NCI-H2029 treated with DMSO at 0.1 percent for 48 hours (cell line): ENCODE data around the gene TDP2.

Experiments
- DNase-seq: peaks from one replicate; lab custom pipeline; 2025; lab: John Stamatoyannopoulos, UW

Gene TDP2, protein sequence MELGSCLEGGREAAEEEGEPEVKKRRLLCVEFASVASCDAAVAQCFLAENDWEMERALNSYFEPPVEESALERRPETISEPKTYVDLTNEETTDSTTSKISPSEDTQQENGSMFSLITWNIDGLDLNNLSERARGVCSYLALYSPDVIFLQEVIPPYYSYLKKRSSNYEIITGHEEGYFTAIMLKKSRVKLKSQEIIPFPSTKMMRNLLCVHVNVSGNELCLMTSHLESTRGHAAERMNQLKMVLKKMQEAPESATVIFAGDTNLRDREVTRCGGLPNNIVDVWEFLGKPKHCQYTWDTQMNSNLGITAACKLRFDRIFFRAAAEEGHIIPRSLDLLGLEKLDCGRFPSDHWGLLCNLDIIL

DNA sequence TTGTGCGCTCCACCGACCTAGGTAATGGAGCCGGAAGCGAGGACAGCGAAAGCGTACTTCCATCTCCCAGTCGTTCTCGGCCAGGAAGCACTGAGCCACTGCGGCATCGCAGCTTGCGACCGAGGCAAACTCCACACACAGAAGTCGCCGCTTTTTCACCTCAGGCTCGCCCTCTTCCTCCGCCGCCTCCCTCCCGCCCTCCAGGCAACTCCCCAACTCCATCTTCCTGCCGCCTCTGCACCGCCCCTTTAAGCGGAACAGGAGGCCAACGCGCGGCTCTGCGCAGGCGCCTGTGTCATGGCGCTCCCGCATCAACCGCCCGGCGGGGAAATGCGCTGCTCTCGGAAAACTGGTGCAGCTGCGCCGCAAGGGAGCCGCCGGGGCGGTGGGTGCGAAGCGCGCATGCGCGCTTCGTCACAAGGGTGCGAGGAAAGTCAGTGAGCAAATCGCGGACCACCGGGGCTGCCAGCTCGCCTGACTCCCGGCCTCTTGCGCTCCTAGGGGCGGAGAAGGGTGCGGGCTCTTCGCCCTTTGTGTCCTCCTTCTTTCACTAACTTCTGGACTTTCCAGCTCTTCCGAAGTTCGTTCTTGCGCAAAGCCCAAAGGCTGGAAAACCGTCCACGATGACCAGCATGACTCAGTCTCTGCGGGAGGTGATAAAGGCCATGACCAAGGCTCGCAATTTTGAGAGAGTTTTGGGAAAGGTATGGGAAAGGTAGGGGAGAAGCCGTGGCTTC lies at the start of gene TDP2, which contains the start of gene ACOT13:
Gene TDP2 (minus strand): TSS at position 259 of the 737 bp plus-strand sequence. CDS start 37 bp downstream, at position 222.
Gene ACOT13 (plus strand): TSS at position 437 of the 737 bp plus-strand sequence. CDS start 187 bp downstream, at position 624.
- peak; percentile 89 for DNase-seq

DNA sequence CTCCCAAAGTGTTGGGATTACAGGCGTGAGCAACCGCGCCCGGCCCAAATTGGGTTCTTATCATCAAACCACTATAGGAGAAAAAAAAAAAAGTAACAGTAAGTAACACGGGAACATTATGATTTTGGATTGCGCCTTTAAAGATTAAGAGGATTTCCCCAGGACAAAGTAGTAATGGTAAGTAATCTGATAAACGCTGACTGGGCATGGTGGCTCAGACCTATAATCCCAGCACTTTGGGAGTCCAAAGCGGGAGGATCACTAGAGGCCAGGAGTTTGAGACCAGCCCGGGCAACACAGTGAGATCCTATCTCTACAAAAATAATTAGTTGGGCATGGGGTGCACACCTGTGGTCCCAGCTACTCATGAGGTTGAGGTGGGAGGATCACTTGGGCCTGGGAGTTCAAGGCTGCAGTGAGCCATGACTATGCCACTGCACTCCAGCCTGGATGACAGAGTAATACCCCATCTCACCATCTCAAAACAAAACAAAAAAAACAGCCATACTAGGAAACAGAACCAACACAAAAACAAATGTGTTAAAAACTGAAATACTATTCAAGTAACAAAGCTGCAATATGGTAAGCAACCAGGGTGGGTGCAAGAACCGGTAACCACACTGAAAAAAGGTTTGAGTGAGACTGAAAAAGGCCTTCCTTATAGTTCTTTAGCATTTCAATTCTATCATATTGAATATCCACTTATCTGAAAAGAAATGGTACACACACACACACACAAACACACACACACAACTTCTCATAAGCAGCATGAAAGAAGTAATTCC lies 44.0 kb upstream of the TDP2 start:
- DNase-seq = no peak

DNA sequence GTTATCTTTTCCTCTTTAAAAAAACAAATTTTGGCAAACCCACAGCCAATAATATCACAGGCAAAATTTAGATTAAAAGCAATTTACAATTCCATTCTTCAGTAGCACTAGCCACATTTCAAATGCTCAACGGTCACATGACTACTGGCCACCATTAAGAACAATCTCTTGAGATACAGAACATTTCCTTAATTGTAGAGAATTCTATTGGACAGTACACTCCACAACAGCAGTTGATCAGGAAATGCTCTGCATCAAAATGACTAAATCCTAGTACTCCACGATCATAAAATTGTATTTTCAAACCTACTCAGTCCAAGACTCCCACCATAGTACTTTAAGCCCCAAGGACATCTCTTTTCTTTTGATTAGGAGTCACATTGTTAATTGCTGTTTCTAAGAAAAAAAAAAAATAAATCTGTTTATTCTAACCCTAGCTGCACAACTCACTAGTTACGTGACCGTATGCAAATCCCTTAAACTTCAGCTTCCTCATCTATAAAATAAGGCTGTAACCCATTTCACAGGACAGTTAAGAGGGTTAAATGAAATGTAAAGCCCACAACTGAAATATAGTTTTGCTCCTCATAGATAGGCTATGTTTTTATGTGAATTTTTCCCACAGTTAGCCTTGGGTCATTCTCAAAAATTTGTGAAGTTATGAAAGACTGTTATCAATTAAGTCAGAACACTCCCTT lies 42.5 kb upstream of the TDP2 start:
- DNase-seq = no peak

DNA sequence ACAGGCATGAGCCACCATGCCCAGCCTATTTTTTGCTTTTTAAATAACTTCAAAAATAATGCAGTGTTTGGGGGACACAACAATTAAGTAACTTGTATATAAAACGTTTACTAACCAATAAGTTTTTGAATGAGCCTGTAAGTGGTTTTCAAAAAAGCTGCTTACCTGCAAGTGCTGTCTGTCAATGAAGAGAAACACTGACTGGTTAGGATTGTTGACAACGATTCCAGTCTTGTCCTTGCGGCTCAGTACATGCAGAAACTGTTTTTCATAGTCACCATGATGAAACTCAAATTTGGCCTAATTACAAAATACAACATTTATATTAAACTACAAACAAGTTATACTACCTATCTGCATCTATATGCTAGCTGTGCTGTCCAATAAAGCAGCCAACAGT lies 41.9 kb upstream of the TDP2 start:
- DNase-seq = no peak

DNA sequence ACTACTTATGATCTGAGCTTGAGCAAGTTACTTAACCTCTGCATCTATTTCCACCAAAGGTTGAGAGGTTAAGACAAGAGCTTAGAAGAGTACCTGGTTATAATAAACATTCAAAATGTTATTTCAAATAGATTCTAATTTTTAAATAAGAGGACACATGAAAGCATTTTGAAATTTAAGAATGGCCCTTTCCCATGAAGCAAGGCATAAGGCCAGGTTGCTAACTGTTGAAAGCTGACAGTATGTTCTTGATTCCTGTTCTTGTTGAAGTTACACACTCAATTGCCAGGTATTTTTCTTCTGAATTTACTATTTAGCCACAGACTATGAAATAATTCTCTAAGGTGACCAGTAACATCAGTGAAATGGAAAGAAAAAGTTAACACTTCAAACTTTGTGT lies 37.8 kb upstream of the TDP2 start:
- no peak for DNase-seq

DNA sequence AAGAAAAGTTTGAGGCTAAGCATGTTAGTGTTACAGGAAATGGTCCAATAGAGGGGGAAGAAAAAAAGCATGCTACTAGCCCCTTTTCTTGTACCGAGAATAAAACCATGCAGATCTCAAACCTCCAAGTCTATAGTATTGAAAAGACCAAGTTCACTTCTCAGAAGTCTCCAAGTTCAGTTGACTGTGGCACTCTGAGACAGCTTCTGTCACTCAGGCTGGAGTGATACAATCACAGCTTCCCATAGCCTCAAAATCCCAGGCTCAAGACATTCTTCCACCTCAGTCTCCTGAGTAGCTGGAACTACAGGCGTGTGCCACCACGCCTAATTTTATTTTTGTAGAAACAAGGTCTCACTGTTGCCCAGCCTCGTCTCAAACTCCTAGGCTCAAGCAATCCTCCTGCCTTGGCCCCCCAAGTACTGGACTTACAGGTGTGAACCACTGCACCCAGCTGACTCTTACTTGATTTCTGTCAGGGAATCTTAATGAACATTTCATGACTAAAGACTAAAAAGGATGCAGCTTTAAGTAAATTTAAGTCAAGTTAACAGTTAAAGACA lies 36.1 kb upstream of the TDP2 start:
- DNase-seq = no peak

DNA sequence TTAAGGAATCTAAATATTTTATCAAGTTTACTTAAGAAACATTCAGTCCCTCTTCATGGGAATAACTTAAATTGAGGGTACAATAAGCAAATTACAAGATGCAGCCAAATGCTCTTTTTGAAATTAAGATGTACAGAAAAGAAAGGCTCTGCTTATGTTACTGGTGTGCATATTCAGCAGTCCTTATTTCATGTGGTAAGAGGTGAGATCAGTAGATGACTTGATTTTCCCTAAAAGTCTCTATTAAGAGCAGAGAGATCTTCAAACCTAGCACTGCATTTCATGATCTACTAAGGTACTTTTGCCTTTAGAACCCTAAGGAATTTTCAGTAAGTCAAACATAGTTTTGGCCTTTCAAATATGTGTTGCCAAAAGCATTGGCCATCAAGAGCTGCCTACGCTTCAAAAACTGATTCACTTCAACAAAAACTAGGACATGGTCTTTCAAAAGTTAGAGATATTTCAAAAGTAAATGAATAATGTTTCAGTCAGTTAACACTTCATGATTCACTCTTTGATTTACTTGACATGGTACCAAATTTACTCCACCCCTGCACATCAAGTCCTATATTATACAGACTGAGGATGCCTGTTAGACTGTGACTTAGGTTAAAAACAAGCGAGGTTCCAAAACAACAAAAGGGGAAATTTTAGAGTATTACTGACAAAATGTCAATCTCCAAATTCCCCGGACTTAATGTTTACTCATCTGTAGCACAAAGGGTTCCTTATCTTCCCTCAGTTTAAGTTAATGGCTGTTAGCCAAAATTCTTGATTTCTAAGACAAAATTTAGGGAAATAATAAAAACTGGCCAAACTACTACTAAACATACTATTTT lies 33.0 kb upstream of the TDP2 start:
- no peak for DNase-seq

DNA sequence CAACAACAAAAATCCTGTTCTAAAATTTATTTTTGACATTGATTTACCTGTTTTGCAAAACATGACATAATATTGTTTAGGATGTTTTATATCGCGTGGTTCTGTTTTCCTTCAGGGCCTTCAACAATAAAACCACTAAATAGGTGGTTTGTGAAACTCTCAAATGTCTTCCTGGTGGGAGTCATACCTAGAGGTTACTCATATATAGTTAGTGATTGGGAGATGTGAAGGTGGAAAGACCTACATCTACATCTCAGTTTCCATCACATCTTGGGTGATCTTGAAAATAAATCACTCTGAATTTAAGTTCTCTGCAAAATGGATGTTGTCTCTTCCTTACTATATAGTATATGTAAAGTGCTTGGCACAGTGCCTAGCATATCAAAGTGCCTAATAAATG lies 29.4 kb upstream of the TDP2 start:
- no peak for DNase-seq

DNA sequence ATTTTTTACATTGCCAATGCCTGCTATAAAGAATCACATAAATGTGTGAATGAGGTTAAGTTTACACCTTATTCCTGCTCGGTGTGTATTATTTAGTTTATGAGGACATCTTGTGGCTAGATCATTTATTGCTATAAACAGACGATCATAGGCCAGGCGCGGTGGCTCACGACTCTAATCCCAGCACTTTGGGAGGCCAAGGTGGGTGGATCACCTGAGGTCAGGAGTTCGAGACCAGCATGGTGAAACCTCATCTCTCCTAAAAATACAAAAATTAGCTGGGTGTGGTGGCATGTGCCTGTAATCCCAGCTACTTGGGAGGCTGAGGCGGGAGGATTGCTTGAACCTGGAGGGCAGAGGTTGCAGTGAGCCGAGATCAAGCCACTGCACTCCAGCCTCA lies 28.9 kb upstream of the TDP2 start:
- peak; percentile 89 for DNase-seq

DNA sequence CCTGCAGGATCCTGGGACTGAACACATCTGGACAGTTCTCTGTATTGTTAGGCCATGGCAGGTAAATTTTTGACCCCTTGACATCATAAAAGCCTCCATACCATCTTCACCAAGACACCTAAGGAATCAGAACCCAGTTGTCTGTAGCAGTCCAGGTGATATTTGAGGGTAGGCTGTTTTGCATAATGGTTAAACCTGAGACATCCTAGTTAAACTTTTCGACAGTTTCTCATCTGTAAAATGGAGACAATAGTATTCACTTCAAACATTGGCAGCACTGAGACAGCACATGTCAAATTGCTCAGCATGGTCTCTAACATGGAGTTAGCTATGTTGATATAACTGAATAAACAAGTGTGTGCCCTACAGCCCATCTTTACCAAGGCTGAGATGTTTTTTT lies 27.5 kb upstream of the TDP2 start:
- DNase-seq = no peak

DNA sequence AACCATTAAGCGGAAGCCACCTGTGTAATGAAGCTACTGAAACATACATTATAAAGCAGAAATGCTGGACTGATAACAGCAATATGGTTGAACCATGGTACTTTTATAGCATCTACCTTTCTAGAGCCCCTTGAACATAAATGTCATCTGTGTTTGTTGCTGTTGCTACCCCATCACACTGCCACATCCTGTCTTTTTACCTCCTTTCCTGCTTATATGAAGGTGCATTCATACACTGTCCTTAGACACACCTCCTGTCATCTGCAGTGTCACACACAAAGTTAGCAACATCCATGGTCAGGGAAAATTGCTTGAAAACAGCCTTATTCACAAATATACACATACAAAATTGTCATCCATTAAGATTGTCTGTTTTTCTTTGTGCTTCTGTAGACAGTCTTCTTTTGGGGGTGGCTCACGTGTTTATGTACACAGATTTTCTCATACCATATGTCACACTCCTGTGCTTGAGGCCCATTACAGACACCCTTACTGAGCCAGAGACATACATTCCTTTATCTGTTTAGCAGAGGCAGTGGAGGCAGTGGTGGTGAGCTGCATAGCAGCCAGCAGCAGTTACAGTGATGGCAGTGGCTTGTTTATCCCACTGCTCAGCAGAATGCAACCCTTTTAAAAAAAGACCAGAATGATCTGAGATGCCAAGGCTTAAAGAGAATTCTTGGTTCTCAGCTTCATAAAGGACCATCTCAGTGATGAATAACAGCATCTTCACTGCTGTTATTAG lies 26.3 kb upstream of the TDP2 start:
- DNase-seq = no peak

DNA sequence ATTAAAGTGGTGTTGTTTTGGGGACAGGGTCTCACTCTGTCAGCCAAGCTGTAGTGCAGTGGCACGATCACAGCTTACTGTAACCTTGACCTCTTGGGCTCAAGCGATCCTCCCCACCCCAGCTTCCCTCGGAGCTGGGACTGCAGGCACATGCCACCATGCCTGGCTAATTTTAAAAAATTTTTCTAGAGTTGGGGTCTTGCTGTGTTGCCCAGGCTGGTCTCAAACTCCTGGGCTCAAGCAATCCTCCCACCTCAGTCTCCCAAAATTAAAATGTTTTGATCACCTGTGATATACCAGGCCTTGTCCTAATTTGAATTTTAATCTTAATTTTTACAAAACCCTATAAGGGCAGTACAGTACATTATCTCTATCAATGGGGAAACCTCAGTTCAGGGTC lies 25.7 kb upstream of the TDP2 start:
- no peak for DNase-seq

DNA sequence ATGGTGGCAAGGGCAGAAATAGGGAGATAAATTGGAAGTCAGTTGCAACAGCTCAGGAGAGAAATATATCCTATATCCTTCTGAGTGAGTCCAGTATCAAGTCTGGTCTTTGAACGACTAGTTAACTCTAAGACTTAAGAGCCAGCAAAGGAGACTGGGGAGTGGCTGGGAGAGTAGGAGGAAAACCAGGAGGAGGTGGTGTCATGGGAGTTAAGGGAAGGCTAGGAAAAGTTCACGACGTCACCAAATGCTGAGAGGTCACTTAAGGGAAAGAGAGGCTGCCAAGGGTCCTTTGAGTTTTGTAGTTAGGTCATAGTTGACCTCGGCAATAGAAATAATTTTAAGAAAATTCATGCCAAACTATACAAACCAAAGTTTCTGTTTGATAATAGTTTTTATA lies 25.3 kb upstream of the TDP2 start:
- no peak for DNase-seq

DNA sequence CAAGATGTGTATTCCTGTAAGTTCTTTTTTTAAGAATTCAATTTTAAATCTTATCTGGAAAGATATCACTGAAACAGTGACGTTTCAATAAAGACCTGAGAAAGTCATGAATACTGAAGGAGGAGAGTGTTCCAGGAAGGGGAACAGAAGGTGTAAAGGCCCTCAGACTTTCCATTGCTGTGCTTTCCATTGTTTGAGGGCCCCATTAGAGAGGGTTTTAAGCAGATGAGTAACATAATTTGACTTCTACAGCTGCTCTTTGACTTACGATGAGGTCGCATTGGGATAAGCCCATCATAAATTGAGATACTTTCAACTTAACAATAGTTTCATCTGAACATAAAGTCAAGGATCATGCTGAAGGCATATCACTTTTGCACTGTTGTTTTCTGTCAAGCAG lies 24.9 kb upstream of the TDP2 start:
- DNase-seq = no peak

DNA sequence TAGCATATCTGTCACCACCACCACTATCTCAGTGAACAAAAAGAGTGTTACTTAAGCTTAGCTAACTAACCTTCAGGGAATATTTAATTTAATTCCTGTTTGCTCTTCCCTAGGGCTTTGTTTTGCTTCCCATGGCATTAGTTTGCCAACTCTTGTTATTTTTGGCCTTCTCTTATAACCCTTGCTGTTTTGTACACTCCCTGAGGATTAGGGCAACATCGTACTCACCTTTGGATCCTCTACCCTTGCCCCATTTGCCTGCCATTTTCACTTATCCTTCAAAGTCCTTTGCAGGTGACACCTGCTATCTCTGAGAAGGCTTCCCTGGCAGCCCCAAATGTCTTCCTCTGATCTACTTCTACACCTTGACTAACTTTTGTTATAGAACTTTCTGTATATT lies 23.9 kb upstream of the TDP2 start:
- no peak for DNase-seq

DNA sequence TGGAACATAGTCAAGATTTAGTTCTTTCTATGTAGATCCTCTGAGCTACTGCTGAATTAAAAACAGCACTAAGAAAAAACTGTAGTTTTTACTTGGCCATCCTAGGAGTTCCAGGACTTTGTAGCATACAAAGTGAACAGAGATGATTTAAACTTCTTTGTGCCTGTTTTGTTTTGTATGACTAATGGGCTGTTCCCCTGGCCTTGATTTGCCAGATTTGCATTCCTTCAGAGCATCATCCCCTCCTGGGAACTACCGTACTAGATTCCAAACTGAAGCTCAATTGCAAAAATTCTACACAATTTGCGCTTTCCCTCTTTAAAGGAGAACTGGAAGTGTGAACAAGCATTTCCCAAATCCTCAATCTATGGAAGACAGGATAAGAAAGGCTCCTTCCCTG lies 23.3 kb upstream of the TDP2 start:
- no peak for DNase-seq

DNA sequence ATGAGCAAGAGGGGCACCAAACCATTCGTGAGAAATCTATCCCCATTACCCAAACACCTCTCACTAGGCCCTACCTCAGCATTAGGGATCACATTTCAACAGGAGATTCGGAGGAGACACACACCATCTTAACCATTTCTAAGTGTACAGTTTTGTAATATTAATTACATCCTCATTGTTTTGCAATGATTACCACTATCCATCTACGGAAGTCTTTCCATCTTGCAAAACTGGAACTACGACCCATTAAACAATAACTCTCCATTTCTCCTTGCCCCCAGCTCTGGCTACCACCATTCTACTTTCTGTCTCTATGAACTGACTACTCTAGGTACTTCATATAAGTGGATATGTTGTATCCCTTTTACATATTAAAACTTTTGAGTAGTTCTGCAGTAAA lies 20.2 kb upstream of the TDP2 start:
- DNase-seq = no peak

DNA sequence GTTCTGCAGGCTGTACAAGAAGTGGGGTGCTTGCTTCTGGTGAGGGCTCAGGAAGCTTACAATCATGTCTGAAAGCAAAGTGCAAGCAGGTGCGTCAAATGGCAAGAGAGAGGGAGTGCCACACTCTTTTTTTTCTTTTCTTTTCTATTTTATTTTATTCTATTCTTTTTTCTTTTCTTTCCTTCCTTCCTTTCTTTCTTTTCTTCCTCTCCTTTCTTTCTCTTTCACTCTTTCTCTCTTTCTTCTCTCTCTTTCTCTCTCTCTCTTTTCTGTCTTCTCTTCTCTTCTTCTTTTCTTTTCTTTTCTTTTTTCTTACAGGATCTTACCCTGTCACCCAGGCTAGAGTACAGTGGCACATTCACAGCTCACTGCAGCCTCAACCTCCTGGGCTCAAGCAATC lies 19.7 kb upstream of the TDP2 start:
- no peak for DNase-seq

DNA sequence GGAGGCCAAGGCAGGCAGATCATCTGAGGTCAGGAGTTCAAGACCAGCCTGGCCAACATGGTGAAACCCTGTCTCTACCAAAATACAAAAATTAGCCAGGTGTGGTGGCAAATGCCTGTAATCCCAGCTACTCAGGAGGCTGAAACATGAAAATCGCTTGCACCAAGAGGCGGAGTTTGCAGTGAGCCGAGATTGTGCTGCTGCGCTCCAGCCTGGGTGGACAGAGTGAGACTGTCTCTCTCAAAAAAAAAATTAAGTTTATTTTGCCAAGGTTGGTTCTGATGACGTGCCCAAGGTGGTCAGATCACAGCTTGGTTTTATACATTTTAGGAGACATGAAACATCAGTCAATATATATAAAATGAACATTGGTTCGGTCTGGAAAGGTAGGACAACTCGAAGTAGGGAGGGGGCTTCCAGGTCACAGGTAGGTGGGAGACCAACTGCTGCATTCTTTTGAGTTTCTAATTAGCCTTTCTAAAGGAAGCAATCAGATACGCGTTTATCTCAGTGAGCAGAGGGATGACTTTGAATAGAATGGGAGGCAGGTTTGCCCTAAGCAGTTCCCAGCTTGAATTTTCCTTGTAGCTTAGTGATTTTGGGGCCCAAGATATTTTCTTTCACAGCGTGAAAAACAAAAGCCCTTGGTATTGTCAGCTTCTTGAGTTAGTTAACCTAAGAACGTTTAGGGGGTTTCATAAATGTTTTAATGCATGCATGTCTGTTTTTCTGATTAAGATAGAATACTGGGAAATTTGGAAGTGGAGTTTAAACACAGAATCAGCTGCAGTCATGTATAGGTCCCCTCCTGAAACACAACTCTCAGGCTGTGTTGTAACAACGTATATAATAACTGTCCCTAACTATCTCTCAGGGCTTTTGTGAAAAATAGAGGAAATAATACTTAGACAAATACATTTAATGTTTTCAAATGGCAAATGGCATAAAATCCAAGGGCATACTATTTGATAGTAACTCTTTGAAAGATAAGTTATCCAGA lies 16.9 kb upstream of the TDP2 start:
- no peak for DNase-seq
